ENCODE data around the gene LZTR1.
"Not testable (repeated sequence)": the region's sequence is repeated elsewhere in the genome, so short reads cannot be mapped to it uniquely, and the experiment has no call there.

The LZTR1 gene

GRCh38 chr22:21020802-21021429, 38.8 kb downstream of the LZTR1 start:
- FAIRE-seq = no peak

DNA sequence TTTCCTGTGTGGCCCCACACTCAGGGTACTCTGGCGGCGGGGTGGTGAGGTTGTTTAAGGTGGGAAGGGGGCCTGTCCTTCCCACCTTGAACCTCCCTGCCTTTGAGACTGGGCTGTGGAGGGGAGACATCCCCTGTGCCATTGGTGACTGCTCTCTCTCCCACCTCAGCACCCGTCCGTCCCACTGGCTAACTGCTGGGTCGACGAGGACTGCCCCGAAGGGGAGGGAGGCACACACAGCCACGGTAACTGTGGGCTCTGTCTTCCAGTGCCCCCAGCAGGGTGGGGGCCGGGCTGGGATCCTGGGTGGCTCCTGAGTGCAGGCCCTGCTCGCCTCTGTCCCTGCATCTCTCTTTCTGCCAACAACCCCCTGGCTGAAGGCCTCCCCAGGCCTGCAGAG, 40.4 kb downstream of the LZTR1 start:
- no peak for FAIRE-seq

DNA sequence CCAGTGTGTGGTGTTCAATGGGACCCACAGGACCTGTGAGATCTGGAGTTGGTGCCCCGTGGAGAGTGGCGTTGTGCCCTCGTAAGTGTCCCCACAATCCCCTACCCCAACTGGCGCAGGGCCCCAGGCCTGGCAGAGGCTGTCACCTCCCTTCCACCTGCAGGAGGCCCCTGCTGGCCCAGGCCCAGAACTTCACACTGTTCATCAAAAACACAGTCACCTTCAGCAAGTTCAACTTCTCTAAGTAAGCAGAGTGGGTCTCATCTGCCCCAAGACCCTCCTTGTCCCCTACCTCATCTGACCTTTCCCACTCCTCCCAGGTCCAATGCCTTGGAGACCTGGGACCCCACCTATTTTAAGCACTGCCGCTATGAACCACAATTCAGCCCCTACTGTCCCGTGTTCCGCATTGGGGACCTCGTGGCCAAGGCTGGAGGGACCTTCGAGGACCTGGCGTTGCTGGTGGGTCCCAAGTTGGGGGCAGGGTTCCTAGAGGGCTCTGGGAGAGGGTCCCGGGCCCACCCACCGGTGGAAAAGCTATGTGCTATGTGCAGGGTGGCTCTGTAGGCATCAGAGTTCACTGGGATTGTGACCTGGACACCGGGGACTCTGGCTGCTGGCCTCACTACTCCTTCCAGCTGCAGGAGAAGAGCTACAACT, 41.0 kb downstream of the LZTR1 start:
- FAIRE-seq = no peak

GRCh38 chr22:21025266-21025665, 43.2 kb downstream of the LZTR1 start:
- FAIRE-seq = no peak

DNA sequence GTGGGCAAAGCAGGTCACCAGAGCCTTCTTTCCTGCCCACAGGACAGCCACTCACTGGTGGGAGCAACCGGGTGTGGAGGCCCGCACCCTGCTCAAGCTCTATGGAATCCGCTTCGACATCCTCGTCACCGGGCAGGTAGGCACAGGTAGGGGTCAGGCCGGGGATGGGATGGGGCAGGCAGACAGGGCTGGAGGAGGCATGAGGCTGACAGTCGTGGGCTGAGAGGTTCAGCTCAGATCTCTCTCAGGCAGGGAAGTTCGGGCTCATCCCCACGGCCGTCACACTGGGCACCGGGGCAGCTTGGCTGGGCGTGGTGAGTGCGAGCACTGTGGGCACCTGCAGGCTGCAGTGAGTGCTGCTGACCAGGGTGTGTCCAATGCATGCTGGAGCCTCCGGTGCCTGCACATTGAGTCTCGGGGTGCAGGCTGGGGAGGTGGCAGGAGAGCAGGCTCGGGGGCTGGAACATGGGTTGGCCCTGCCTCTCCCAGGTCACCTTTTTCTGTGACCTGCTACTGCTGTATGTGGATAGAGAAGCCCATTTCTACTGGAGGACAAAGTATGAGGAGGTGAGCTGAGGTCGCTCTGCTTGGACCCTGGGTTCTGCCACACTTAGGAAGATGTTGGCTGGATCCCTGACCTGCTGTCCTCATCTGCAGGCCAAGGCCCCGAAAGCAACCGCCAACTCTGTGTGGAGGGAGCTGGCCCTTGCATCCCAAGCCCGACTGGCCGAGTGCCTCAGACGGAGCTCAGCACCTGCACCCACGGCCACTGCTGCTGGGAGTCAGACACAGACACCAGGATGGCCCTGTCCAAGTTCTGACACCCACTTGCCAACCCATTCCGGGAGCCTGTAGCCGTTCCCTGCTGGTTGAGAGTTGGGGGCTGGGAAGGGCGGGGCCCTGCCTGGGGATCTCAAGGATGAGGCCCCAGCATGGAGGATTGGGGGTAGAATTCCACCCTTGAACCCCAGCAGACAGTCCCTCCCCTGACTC, 44.0 kb downstream of the LZTR1 start:
- no peak for FAIRE-seq

GRCh38 chr22:21026783-21027692, 44.9 kb downstream of the LZTR1 start:
- FAIRE-seq = no peak

DNA sequence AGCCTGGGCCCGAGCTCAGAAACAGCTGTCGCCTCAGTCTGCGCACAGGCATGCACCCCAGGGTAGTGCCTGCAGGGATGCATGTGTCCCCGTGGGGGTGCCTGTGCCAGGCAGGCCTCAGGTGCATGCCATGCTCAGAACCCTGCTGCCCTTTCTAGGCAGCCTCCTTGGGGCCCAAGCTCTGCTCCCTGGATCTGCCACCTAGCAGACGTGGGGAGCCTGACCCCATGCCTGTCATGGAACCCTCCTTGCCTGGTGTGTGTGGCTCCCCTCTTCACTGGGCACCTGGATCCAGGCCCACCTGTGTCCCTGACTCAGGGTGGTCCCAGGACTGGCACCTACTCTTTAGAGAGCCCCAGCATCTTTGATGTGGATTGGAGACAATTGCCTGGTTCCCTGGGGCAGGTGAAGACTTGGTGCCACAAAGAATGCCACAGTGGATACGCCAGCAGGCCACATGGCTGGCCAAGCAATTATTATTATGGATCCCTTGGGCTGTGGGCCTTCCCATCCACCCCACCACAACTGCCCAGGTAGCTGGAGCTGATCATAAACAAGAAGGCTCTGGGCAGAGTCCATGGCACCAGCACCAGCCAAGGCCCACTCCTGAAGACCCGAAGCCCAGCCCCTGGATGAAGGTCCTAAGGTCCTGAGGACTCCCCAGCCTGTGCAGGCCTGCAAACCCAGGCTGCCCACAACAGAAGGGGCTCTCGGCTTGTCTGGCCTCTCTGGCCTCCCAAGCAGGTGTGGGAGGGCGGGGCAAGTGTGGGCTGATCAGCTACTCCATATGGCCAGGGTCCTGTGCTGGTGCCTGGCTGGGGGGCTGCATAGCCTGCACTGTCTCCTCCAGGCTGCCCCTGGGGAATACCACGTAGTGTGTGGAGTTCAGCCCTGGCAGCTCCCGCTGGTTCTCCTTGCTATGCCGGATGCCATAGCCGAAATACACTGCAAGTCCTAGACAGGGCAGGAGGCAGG, 46.5 kb downstream of the LZTR1 start:
- FAIRE-seq = no peak

GRCh38 chr22:21029486-21030025, 47.5 kb downstream of the LZTR1 start:
- no peak for FAIRE-seq

GRCh38 chr22:21030032-21030431, 47.9 kb downstream of the LZTR1 start:
- FAIRE-seq = no peak

GRCh38 chr22:21030621-21031544, 48.8 kb downstream of the LZTR1 start:
- no peak for FAIRE-seq

GRCh38 chr22:21031545-21032036, 49.5 kb downstream of the LZTR1 start:
- no peak for FAIRE-seq

GRCh38 chr22:21032037-21032867, 50.2 kb downstream of the LZTR1 start, which contains the start of gene SLC7A4:
TSS of gene SLC7A4 (minus strand) at chr22:21032561. CDS start at chr22:21031812, 749 bp downstream.
- no peak for FAIRE-seq

GRCh38 chr22:21032868-21033688, 51.0 kb downstream of the LZTR1 start:
- FAIRE-seq = no peak

DNA sequence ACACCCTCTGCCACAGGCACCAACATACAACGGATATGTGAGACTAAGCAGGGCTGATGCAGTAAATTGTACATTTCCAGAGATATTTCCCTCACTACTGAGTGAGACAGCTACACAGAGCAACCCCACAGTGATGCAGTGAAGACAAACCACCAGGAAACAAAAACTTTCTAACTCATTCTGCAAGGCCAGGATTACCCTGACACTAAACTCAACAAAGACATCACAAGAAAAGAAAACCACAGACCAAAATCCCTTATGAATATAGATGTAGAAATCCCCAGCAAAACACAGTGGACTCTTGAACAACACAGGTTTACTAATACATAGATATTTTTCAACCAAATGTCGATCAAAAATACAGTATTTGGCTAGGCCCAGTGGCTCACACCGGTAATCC, 51.8 kb downstream of the LZTR1 start:
- no peak for FAIRE-seq

GRCh38 chr22:21034989-21035388, 52.9 kb downstream of the LZTR1 start:
- no peak for FAIRE-seq

DNA sequence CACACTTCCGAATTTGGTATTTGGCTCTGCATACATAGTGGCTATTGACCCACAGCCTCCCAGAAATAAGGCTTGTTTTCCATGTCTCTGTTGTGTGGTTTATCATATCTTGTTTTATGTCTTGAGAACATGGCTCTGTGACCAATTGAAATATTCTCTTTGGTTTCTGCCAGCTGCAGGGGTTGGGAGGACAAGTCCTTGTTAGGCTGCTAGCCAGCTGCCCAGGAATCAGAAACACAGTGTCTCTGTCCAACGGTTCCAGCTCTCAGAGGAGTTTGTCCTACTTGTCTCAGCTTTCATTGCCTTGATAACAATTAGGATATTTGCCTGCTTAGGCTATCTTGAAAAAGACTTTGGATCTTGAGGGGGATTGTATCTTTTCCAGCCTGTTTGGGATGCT, 56.3 kb downstream of the LZTR1 start:
- no peak for FAIRE-seq

GRCh38 chr22:21039158-21039557, 57.1 kb downstream of the LZTR1 start:
- not testable (repeated sequence) for FAIRE-seq

GRCh38 chr22:21041937-21042336, 59.8 kb downstream of the LZTR1 start:
- no peak for FAIRE-seq
